RWPE2 (cell line): Measurements from ENCODE around the gene RASA2.

Source experiments
- ATAC-seq: fragments of 200-7000 bp; cut with Tn5 transposase; 3 replicates; pipeline ENCODE4 v1.9.1; 2021; ENCODE audit warnings: low read depth
- DNase-seq: peaks from one replicate; pipeline ENCODE4 v3.0.0-alpha.2; 2020; ENCODE audit warnings: low spot score
- H3K27ac ChIP-seq: fragments of 450-650 bp; 2 replicates; pipeline ENCODE4 v1.5.1; 2017; ENCODE audit warnings: mild to moderate bottlenecking; ENCODE audit not compliant: poor library complexity, severe bottlenecking
- H3K27me3 ChIP-seq: fragments of 250-450 bp; sonication (Bioruptor Pico); 2 replicates; pipeline ENCODE4 v1.5.1; 2021; ENCODE audit warnings: mild to moderate bottlenecking, moderate library complexity; ENCODE audit not compliant: insufficient read depth, poor library complexity, severe bottlenecking
- H3K36me3 ChIP-seq: fragments of 250-450 bp; sonication (Bioruptor Pico); 2 replicates; pipeline ENCODE4 v1.5.1; 2020; ENCODE audit warnings: low read depth, mild to moderate bottlenecking, moderate library complexity
- H3K4me1 ChIP-seq: fragments of 250-450 bp; sonication (Bioruptor Pico); 2 replicates; pipeline ENCODE4 v1.5.1; 2021; ENCODE audit warnings: mild to moderate bottlenecking, moderate library complexity; ENCODE audit not compliant: insufficient read depth, poor library complexity, severe bottlenecking
- H3K4me3 ChIP-seq: fragments of 250-450 bp; sonication (Bioruptor Pico); 2 replicates; pipeline ENCODE4 v1.5.1; 2021; ENCODE audit warnings: mild to moderate bottlenecking, moderate library complexity; ENCODE audit not compliant: severe bottlenecking
- H3K9me3 ChIP-seq: fragments of 250-450 bp; sonication (Bioruptor Pico); 2 replicates; pipeline ENCODE4 v1.5.1; 2021; ENCODE audit warnings: mild to moderate bottlenecking, moderate library complexity; ENCODE audit not compliant: severe bottlenecking
- TF ChIP-seq, protein P1 (sequence below): fragments of 450-650 bp; IDR thresholded peaks from one replicate; pipeline ENCODE4 v1.5.1; 2017; ENCODE audit warnings: mild to moderate bottlenecking, moderate library complexity; ENCODE audit not compliant: poor library complexity, severe bottlenecking

The RASA2 gene

GRCh38 chr3:141648055-141648910 is 161.5 kb downstream of the RASA2 start:
- Histone ChIP-seq H3K27me3 (no peaks in the 10 kb centered on the region), H3K4me1 (no peaks in the 10 kb centered on the region), H3K27ac (no peak overlapping the region), H3K36me3 (no peaks in the 10 kb centered on the region), H3K9me3 (no peaks in the 10 kb centered on the region), H3K4me3 (no peak overlapping the region)
- no peak for ATAC-seq
- DNase-seq: no peak
- TF ChIP-seq, protein P1, sequence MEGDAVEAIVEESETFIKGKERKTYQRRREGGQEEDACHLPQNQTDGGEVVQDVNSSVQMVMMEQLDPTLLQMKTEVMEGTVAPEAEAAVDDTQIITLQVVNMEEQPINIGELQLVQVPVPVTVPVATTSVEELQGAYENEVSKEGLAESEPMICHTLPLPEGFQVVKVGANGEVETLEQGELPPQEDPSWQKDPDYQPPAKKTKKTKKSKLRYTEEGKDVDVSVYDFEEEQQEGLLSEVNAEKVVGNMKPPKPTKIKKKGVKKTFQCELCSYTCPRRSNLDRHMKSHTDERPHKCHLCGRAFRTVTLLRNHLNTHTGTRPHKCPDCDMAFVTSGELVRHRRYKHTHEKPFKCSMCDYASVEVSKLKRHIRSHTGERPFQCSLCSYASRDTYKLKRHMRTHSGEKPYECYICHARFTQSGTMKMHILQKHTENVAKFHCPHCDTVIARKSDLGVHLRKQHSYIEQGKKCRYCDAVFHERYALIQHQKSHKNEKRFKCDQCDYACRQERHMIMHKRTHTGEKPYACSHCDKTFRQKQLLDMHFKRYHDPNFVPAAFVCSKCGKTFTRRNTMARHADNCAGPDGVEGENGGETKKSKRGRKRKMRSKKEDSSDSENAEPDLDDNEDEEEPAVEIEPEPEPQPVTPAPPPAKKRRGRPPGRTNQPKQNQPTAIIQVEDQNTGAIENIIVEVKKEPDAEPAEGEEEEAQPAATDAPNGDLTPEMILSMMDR: no peak

GRCh38 chr3:141649871-141650270 is 163.0 kb downstream of the RASA2 start:
- Histone ChIP-seq H3K36me3 (no peaks in the 10 kb centered on the region), H3K27me3 (no peaks in the 10 kb centered on the region), H3K4me3 (no peak overlapping the region), H3K9me3 (no peaks in the 10 kb centered on the region), H3K27ac (no peak overlapping the region), H3K4me1 (no peaks in the 10 kb centered on the region)
- DNase-seq (no peak), ATAC-seq (no peak)
- TF ChIP-seq, protein P1: no peak

DNA sequence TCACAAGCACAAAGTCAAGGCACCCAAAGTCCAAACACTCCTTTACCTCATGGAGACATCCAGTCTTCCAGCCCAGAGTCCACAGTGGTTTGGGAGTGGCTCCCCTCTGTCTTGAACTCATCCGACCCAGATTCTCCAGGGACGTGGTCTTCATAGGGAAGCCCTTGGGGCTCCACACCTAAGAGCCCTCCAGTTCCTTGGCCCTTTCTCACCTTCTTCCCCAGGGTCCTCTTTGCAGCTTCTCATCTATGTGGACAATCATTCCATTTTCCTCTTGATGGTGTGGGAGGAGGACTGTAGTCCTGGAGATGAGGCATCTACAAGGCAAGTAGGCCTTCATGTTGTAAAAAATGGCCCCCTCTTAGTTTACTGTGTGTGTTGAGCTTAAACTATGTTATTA is 164.0 kb downstream of the RASA2 start:
- Histone ChIP-seq H3K27ac (no peak overlapping the region), H3K36me3 (no peaks in the 10 kb centered on the region), H3K9me3 (no peaks in the 10 kb centered on the region), H3K4me3 (no peak overlapping the region), H3K4me1 (no peaks in the 10 kb centered on the region), H3K27me3 (no peaks in the 10 kb centered on the region)
- TF ChIP-seq, protein P1: no peak
- ATAC-seq (no peak), DNase-seq (no peak)

GRCh38 chr3:141651409-141651808 is 164.6 kb downstream of the RASA2 start:
- Histone ChIP-seq H3K27me3 (no peaks in the 10 kb centered on the region), H3K4me1 (no peaks in the 10 kb centered on the region), H3K9me3 (no peaks in the 10 kb centered on the region), H3K27ac (no peak overlapping the region), H3K36me3 (no peaks in the 10 kb centered on the region), H3K4me3 (no peak overlapping the region)
- ATAC-seq: no peak
- TF ChIP-seq, protein P1: no peak
- DNase-seq: no peak

DNA sequence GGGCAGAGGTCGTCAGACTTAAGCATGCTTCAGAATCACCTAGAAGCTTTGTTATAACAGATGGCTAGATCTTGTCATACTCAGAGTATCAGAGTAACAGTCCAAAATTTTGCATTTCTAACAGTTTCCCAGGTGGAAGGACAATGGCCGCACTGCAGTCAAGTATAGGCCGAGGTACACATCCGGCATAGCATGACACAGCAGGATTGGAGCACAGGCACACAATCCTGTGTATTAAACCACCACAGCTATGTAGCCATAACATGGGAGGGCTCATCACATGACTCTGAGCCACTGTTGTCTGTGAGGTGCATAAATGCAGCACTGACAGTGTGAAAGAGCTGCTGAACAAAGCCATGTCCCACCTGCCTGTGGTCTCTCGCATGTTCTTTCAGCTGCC is 165.5 kb downstream of the RASA2 start:
- H3K27ac ChIP-seq: no peak overlapping the region
- ATAC-seq (no peak), DNase-seq (no peak)
- H3K9me3 ChIP-seq: no peaks in the 10 kb centered on the region
- no peak overlapping the region for H3K4me3 ChIP-seq
- no peaks in the 10 kb centered on the region for H3K27me3 ChIP-seq
- no peaks in the 10 kb centered on the region for H3K36me3 ChIP-seq
- no peaks in the 10 kb centered on the region for H3K4me1 ChIP-seq
- TF ChIP-seq, protein P1: no peak
